H1 (cell line): ENCODE results near the gene INF2. TPM values are rescaled to one million over a fixed set of nuclear protein-coding genes. Genes with fewer than 3 reads are reported as not detected.

ENCODE experiments used
- ASH2L ChIP-seq: fragments of 200-600, 300-600 bp; sonication (generic); IDR thresholded peaks from one replicate; pipeline ENCODE4 v1.7.1; 2017; ENCODE audit warnings: low read length
- ATF2 ChIP-seq: IDR thresholded peaks from 2 replicates; pipeline ENCODE4 v1.6.1; 2012; ENCODE audit warnings: low read length, inconsistent platforms
- EGR1 ChIP-seq: IDR thresholded peaks from 2 replicates; pipeline ENCODE4 v1.6.1; 2011; ENCODE audit warnings: low read depth, low read length, borderline replicate concordance
- JUND ChIP-seq: IDR thresholded peaks from 2 replicates; pipeline ENCODE4 v1.6.1; 2011; ENCODE audit warnings: mild to moderate bottlenecking, improper control_type of control experiment, low read length
- KDM5A ChIP-seq: fragments of 200-600 bp; IDR thresholded peaks from 2 replicates; pipeline ENCODE4 v1.7.1; 2012; ENCODE audit warnings: mild to moderate bottlenecking, low read length, inconsistent platforms, mixed read lengths
- RXRA ChIP-seq: IDR thresholded peaks from 2 replicates; pipeline ENCODE4 v1.6.1; 2011; ENCODE audit warnings: low read depth, mild to moderate bottlenecking, low read length, moderate library complexity; ENCODE audit not compliant: insufficient read depth
- TAF1 ChIP-seq: IDR thresholded peaks from 2 replicates; pipeline ENCODE4 v1.6.1; 2011; ENCODE audit warnings: mild to moderate bottlenecking, low read depth, low read length
- polyA plus RNA-seq, 7 experiments: library from polyadenylated mRNA; depleted of rRNA in 3 of 7; stranded (reverse) in 5 of 7; unstranded in 2 of 7; fragments of >200 nt in 5 of 7; fragments of 200-250 nt in 2 of 7; gene quantifications; 1 replicate in 5 of 7; 2 replicates in 1 of 7; 4 replicates in 1 of 7; pipeline versions ENCODE4 v1.2.1 to v1.2.3, GENCODE V29; 2011 to 2013; ENCODE audit warnings: missing spikeins in 2 of 7, mixed read lengths in 2 of 7
- total RNA-seq: library from RNA; stranded (reverse); fragmentation: NEBNext Ultra II Directional; extraction: Animal tissue kit (Norgen Biotek cat#: 25700); gene quantifications from 2 replicates; pipeline ENCODE4 v1.2.1, GENCODE V29; 2021

INF2 gene
- total and polyA plus RNA-seq, 2 of the 8 experiments (the other 6 are each of a cell fraction or from before 2014, with no cell fraction given), result 29.1 to 59.5 TPM

GRCh38 chr14:104683653-104684448, 5.6 kb upstream of the INF2 start (continued):
- TF ChIP-seq KDM5A, result no peak
- no peak for TF ChIP-seq ATF2
- no peak for TF ChIP-seq TAF1
- no peak for TF ChIP-seq ASH2L
- TF ChIP-seq EGR1, result no peak
- no peak for TF ChIP-seq JUND
- TF ChIP-seq RXRA, result no peak
